ENCODE results near the gene CIZ1.
"Not testable (repeated sequence)": the region's sequence is repeated elsewhere in the genome, so short reads cannot be mapped to it uniquely, and the experiment has no call there.

The CIZ1 gene

GRCh38 chr9:128185979-128186965, 5.1 kb downstream of the CIZ1 start:
- Histone ChIP-seq H3K27ac (ENCODE audit: low read length) (no peak overlapping the region), H3K9ac (ENCODE audit: low read length in 2 of 2) (no peak overlapping the region), H3K36me3 (ENCODE audit: control insufficient read depth in 2 of 2, insufficient read depth in 2 of 2, low read length in 2 of 2) (peaks cover 26 to 27% of the 10 kb centered on the region in 2 donors)

GRCh38 chr9:128182893-128183588, 8.3 kb downstream of the CIZ1 start:
- no peak overlapping the region for H3K9ac ChIP-seq (ENCODE audit: low read length in 2 of 2)
- no peak overlapping the region for H3K4me3 ChIP-seq (ENCODE audit: low read length in 2 of 2)
- no peaks in the 10 kb centered on the region for H3K4me1 ChIP-seq (ENCODE audit: control insufficient read depth, insufficient read depth, low read length)
- no peaks in the 10 kb centered on the region for H3K9me3 ChIP-seq (ENCODE audit: control insufficient read depth in 2 of 2, low read length in 2 of 2)
- H3K27ac ChIP-seq (ENCODE audit: low read length): no peak overlapping the region
- peaks cover 42 to 45% of the 10 kb centered on the region in 2 donors for H3K36me3 ChIP-seq (ENCODE audit: control insufficient read depth in 2 of 2, insufficient read depth in 2 of 2, low read length in 2 of 2)
- H3K27me3 ChIP-seq (ENCODE audit: control insufficient read depth in 1 of 2, insufficient read depth in 2 of 2, low read length in 2 of 2): no peaks in the 10 kb centered on the region

More at GRCh38 chr9:128185979-128186965, 5.1 kb downstream of the CIZ1 start:
- no peaks in the 10 kb centered on the region for H3K9me3 ChIP-seq (ENCODE audit: control insufficient read depth in 2 of 2, low read length in 2 of 2)
- peaks cover 11% of the 10 kb centered on the region for H3K4me1 ChIP-seq (ENCODE audit: control insufficient read depth, insufficient read depth, low read length)
- no peaks in the 10 kb centered on the region for H3K27me3 ChIP-seq (ENCODE audit: control insufficient read depth in 1 of 2, insufficient read depth in 2 of 2, low read length in 2 of 2)
- no peak overlapping the region for H3K4me3 ChIP-seq (ENCODE audit: low read length in 2 of 2)

- peaks cover 50 to 57% of the 10 kb centered on the region in 2 donors for H3K36me3 ChIP-seq (ENCODE audit: control insufficient read depth in 2 of 2, insufficient read depth in 2 of 2, low read length in 2 of 2)
- not testable (repeated sequence) for H3K27ac ChIP-seq (ENCODE audit: low read length); H3K9me3 ChIP-seq (ENCODE audit: control insufficient read depth in 2 of 2, low read length in 2 of 2); H3K27me3 ChIP-seq (ENCODE audit: control insufficient read depth in 1 of 2, insufficient read depth in 2 of 2, low read length in 2 of 2); H3K9ac ChIP-seq (ENCODE audit: low read length in 2 of 2); H3K4me3 ChIP-seq (ENCODE audit: low read length in 2 of 2); H3K4me1 ChIP-seq (ENCODE audit: control insufficient read depth, insufficient read depth, low read length)
Measured at GRCh38 chr9:128181480-128181879, 9.9 kb downstream of the CIZ1 start.

- Histone ChIP-seq H3K27ac (ENCODE audit: low read length) (no peak overlapping the region), H3K27me3 (ENCODE audit: control insufficient read depth in 1 of 2, insufficient read depth in 2 of 2, low read length in 2 of 2) (no peaks in the 10 kb centered on the region), H3K9me3 (ENCODE audit: control insufficient read depth in 2 of 2, low read length in 2 of 2) (no peaks in the 10 kb centered on the region), H3K4me3 (ENCODE audit: low read length in 2 of 2) (no peak overlapping the region), H3K4me1 (ENCODE audit: control insufficient read depth, insufficient read depth, low read length) (no peaks in the 10 kb centered on the region), H3K9ac (ENCODE audit: low read length in 2 of 2) (no peak overlapping the region), H3K36me3 (ENCODE audit: control insufficient read depth in 2 of 2, insufficient read depth in 2 of 2, low read length in 2 of 2) (peaks cover 51 to 56% of the 10 kb centered on the region in 2 donors)
Measured at GRCh38 chr9:128180447-128180846, 10.9 kb downstream of the CIZ1 start.

GRCh38 chr9:128180001-128180400, 11.4 kb downstream of the CIZ1 start:
- Histone ChIP-seq H3K36me3 (ENCODE audit: control insufficient read depth in 2 of 2, insufficient read depth in 2 of 2, low read length in 2 of 2) (peaks cover 51 to 56% of the 10 kb centered on the region in 2 donors), H3K27ac (ENCODE audit: low read length) (no peak overlapping the region), H3K9me3 (ENCODE audit: control insufficient read depth in 2 of 2, low read length in 2 of 2) (no peaks in the 10 kb centered on the region), H3K4me3 (ENCODE audit: low read length in 2 of 2) (no peak overlapping the region), H3K4me1 (ENCODE audit: control insufficient read depth, insufficient read depth, low read length) (no peaks in the 10 kb centered on the region), H3K9ac (ENCODE audit: low read length in 2 of 2) (no peak overlapping the region), H3K27me3 (ENCODE audit: control insufficient read depth in 1 of 2, insufficient read depth in 2 of 2, low read length in 2 of 2) (no peaks in the 10 kb centered on the region)

GRCh38 chr9:128178806-128179431, 12.5 kb downstream of the CIZ1 start:
- Histone ChIP-seq H3K27me3 (ENCODE audit: control insufficient read depth in 1 of 2, insufficient read depth in 2 of 2, low read length in 2 of 2) (no peaks in the 10 kb centered on the region), H3K9ac (ENCODE audit: low read length in 2 of 2) (no peak overlapping the region), H3K9me3 (ENCODE audit: control insufficient read depth in 2 of 2, low read length in 2 of 2) (no peaks in the 10 kb centered on the region), H3K27ac (ENCODE audit: low read length) (no peak overlapping the region), H3K36me3 (ENCODE audit: control insufficient read depth in 2 of 2, insufficient read depth in 2 of 2, low read length in 2 of 2) (peaks cover 52 to 64% of the 10 kb centered on the region in 2 donors), H3K4me3 (ENCODE audit: low read length in 2 of 2) (no peak overlapping the region), H3K4me1 (ENCODE audit: control insufficient read depth, insufficient read depth, low read length) (no peaks in the 10 kb centered on the region)

- H3K27me3 ChIP-seq (ENCODE audit: control insufficient read depth in 1 of 2, insufficient read depth in 2 of 2, low read length in 2 of 2): no peaks in the 10 kb centered on the region
- no peak overlapping the region for H3K4me3 ChIP-seq (ENCODE audit: low read length in 2 of 2)
- H3K9ac ChIP-seq (ENCODE audit: low read length in 2 of 2): no peak overlapping the region
- peaks cover 53 to 54% of the 10 kb centered on the region in 2 donors for H3K36me3 ChIP-seq (ENCODE audit: control insufficient read depth in 2 of 2, insufficient read depth in 2 of 2, low read length in 2 of 2)
- H3K27ac ChIP-seq (ENCODE audit: low read length): no peak overlapping the region
- no peaks in the 10 kb centered on the region for H3K4me1 ChIP-seq (ENCODE audit: control insufficient read depth, insufficient read depth, low read length)
- H3K9me3 ChIP-seq (ENCODE audit: control insufficient read depth in 2 of 2, low read length in 2 of 2): no peaks in the 10 kb centered on the region
Measured at GRCh38 chr9:128175726-128176125, 15.6 kb downstream of the CIZ1 start.

- Histone ChIP-seq H3K4me1 (ENCODE audit: control insufficient read depth, insufficient read depth, low read length) (no peaks in the 10 kb centered on the region), H3K27ac (ENCODE audit: low read length) (no peak overlapping the region), H3K4me3 (ENCODE audit: low read length in 2 of 2) (no peak overlapping the region), H3K27me3 (ENCODE audit: control insufficient read depth in 1 of 2, insufficient read depth in 2 of 2, low read length in 2 of 2) (no peaks in the 10 kb centered on the region), H3K9me3 (ENCODE audit: control insufficient read depth in 2 of 2, low read length in 2 of 2) (no peaks in the 10 kb centered on the region), H3K36me3 (ENCODE audit: control insufficient read depth in 2 of 2, insufficient read depth in 2 of 2, low read length in 2 of 2) (peaks cover 50 to 54% of the 10 kb centered on the region in 2 donors), H3K9ac (ENCODE audit: low read length in 2 of 2) (no peak overlapping the region)
Measured at GRCh38 chr9:128175102-128175563, 16.2 kb downstream of the CIZ1 start.

GRCh38 chr9:128174062-128174461, 17.3 kb downstream of the CIZ1 start:
- peaks cover 53 to 54% of the 10 kb centered on the region in 2 donors for H3K36me3 ChIP-seq (ENCODE audit: control insufficient read depth in 2 of 2, insufficient read depth in 2 of 2, low read length in 2 of 2)
- H3K9ac ChIP-seq (ENCODE audit: low read length in 2 of 2): no peak overlapping the region
- H3K27ac ChIP-seq (ENCODE audit: low read length): no peak overlapping the region
- H3K4me3 ChIP-seq (ENCODE audit: low read length in 2 of 2): no peak overlapping the region
- H3K9me3 ChIP-seq (ENCODE audit: control insufficient read depth in 2 of 2, low read length in 2 of 2): no peaks in the 10 kb centered on the region
- H3K4me1 ChIP-seq (ENCODE audit: control insufficient read depth, insufficient read depth, low read length): no peaks in the 10 kb centered on the region
- H3K27me3 ChIP-seq (ENCODE audit: control insufficient read depth in 1 of 2, insufficient read depth in 2 of 2, low read length in 2 of 2): no peaks in the 10 kb centered on the region

- Histone ChIP-seq H3K4me1 (ENCODE audit: control insufficient read depth, insufficient read depth, low read length) (no peaks in the 10 kb centered on the region), H3K4me3 (ENCODE audit: low read length in 2 of 2) (no peak overlapping the region), H3K9ac (ENCODE audit: low read length in 2 of 2) (no peak overlapping the region), H3K27me3 (ENCODE audit: control insufficient read depth in 1 of 2, insufficient read depth in 2 of 2, low read length in 2 of 2) (no peaks in the 10 kb centered on the region), H3K9me3 (ENCODE audit: control insufficient read depth in 2 of 2, low read length in 2 of 2) (no peaks in the 10 kb centered on the region), H3K27ac (ENCODE audit: low read length) (no peak overlapping the region), H3K36me3 (ENCODE audit: control insufficient read depth in 2 of 2, insufficient read depth in 2 of 2, low read length in 2 of 2) (peaks cover 42% of the 10 kb centered on the region in 2 donors)
Measured at GRCh38 chr9:128169925-128170324, 21.4 kb downstream of the CIZ1 start.
